ENCODE data around the gene NLRP4. TPM values are rescaled to one million over a fixed set of nuclear protein-coding genes. Genes with fewer than 3 reads are reported as not detected.

NLRP4 gene
- total RNA-seq, 1 experiment from 2014 or later: 0.15 TPM

DNA sequence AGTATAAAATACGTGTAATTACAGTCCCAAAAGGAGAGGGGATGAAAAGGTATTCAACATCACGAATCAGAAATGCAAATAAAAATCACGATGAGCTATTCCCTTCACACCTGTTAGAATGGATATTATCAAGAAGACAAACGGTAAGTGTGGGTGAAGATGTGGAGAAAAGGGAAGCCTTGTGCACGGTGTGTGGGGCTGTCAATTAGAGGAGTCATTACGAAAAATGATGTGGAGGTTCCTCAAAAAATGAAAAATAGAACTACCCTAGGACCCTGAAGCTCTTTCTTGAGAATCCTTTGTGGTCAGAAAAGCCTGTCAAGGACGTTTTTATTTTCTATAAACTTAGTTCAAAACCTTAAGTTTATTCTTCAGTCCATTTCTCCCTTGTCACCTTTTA is 23.9 kb upstream of the NLRP4 start:
- no TSS peak for BruUV-seq (replicated peaks)
- intact Hi-C loops (cut with micrococcal nuclease; ENCODE audit: unreplicated experiment): no loop called here

GRCh38 chr19:55813906-55814305 is 22.4 kb upstream of the NLRP4 start:
- Histone ChIP-seq H3K36me3 (ENCODE audit: insufficient read depth, low read length, poor library complexity, severe bottlenecking) (no peaks in the 10 kb centered on the region), H3K27ac (ENCODE audit: low read depth, low read length, poor library complexity, severe bottlenecking) (no peak overlapping the region), H3K9me3 (ENCODE audit: low read depth, low read length, poor library complexity, severe bottlenecking) (no peaks in the 10 kb centered on the region), H3K4me1 (ENCODE audit: insufficient read depth, low read length, poor library complexity, severe bottlenecking) (no peaks in the 10 kb centered on the region), H3K27me3 (replicated peaks; ENCODE audit: insufficient read depth, low read depth, low read length, poor library complexity) (peaks cover 35% of the 10 kb centered on the region), H3K4me3 (ENCODE audit: low read depth, low read length, poor library complexity, severe bottlenecking) (no peak overlapping the region)
- CTCF ChIA-PET: no interaction called here
- TF ChIP-seq, protein P1, sequence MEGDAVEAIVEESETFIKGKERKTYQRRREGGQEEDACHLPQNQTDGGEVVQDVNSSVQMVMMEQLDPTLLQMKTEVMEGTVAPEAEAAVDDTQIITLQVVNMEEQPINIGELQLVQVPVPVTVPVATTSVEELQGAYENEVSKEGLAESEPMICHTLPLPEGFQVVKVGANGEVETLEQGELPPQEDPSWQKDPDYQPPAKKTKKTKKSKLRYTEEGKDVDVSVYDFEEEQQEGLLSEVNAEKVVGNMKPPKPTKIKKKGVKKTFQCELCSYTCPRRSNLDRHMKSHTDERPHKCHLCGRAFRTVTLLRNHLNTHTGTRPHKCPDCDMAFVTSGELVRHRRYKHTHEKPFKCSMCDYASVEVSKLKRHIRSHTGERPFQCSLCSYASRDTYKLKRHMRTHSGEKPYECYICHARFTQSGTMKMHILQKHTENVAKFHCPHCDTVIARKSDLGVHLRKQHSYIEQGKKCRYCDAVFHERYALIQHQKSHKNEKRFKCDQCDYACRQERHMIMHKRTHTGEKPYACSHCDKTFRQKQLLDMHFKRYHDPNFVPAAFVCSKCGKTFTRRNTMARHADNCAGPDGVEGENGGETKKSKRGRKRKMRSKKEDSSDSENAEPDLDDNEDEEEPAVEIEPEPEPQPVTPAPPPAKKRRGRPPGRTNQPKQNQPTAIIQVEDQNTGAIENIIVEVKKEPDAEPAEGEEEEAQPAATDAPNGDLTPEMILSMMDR (conservative IDR thresholded peaks at IDR 0.05; ENCODE audit: low read depth, low read length): no peak
- no peak for TF ChIP-seq EZH2 (IDR thresholded peaks at IDR 0.05; ENCODE audit: borderline replicate concordance, low read depth, low read length, poor library complexity, severe bottlenecking)
- no TSS peak for BruUV-seq (replicated peaks)
- intact Hi-C loops (cut with micrococcal nuclease; ENCODE audit: unreplicated experiment): no loop called here
- POLR2A ChIA-PET (ENCODE audit: low non-redundant PET): no interaction called here
- DNase-seq (ENCODE audit: low spot score): no peak

More for the DNA sequence above, 23.9 kb upstream of the NLRP4 start:
- Histone ChIP-seq H3K9me3 (ENCODE audit: low read depth, low read length, poor library complexity, severe bottlenecking) (no peaks in the 10 kb centered on the region), H3K27ac (ENCODE audit: low read depth, low read length, poor library complexity, severe bottlenecking) (no peak overlapping the region), H3K27me3 (replicated peaks; ENCODE audit: insufficient read depth, low read depth, low read length, poor library complexity) (peaks cover 21% of the 10 kb centered on the region), H3K4me1 (ENCODE audit: insufficient read depth, low read length, poor library complexity, severe bottlenecking) (no peaks in the 10 kb centered on the region), H3K36me3 (ENCODE audit: insufficient read depth, low read length, poor library complexity, severe bottlenecking) (no peaks in the 10 kb centered on the region), H3K4me3 (ENCODE audit: low read depth, low read length, poor library complexity, severe bottlenecking) (no peak overlapping the region)
- no peak for DNase-seq (ENCODE audit: low spot score)
- ChIA-PET POLR2A (ENCODE audit: low non-redundant PET) (no interaction called here), CTCF (no interaction called here)
- TF ChIP-seq, protein P1 (conservative IDR thresholded peaks at IDR 0.05; ENCODE audit: low read depth, low read length): no peak
- TF ChIP-seq EZH2 (IDR thresholded peaks at IDR 0.05; ENCODE audit: borderline replicate concordance, low read depth, low read length, poor library complexity, severe bottlenecking): no peak

DNA sequence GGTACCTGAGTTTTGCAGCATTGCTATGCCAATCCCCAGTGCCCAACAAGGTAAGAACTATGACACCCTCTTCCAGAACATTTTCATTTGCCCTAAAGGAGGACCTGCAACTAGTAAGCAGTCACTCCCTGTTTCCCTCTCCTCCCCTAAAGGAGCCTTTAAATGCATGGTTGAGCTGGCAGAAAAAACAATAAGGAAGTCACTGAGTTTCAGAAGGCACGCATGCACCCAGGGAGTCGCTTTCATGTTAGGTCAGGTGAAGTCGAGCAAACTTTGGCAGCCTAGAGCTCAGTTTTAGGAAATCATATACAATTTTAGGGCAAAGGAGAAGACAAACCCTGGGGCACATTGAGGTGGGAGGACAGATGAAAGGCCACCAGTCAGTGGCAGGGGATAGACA is 16.3 kb upstream of the NLRP4 start:
- Histone ChIP-seq H3K9me3 (ENCODE audit: low read depth, low read length, poor library complexity, severe bottlenecking) (no peaks in the 10 kb centered on the region), H3K27me3 (replicated peaks; ENCODE audit: insufficient read depth, low read depth, low read length, poor library complexity) (peaks cover 53% of the 10 kb centered on the region), H3K4me1 (ENCODE audit: insufficient read depth, low read length, poor library complexity, severe bottlenecking) (no peaks in the 10 kb centered on the region), H3K4me3 (ENCODE audit: low read depth, low read length, poor library complexity, severe bottlenecking) (no peak overlapping the region), H3K27ac (ENCODE audit: low read depth, low read length, poor library complexity, severe bottlenecking) (no peak overlapping the region), H3K36me3 (ENCODE audit: insufficient read depth, low read length, poor library complexity, severe bottlenecking) (no peaks in the 10 kb centered on the region)
- no peak for DNase-seq (ENCODE audit: low spot score)
- POLR2A ChIA-PET (ENCODE audit: low non-redundant PET): interaction anchor here (0.6 kb wide), 1 partner anchor 136 kb away, joined by 5 read pairs; no protein-coding TSS in a partner anchor
- BruUV-seq (replicated peaks): no TSS peak
- intact Hi-C loops (cut with micrococcal nuclease; ENCODE audit: unreplicated experiment): no loop called here
- TF ChIP-seq EZH2 (IDR thresholded peaks at IDR 0.05; ENCODE audit: borderline replicate concordance, low read depth, low read length, poor library complexity, severe bottlenecking): no peak
- TF ChIP-seq, protein P1 (conservative IDR thresholded peaks at IDR 0.05; ENCODE audit: low read depth, low read length): no peak
- CTCF ChIA-PET: no interaction called here
